ENCODE results near the gene TNFRSF6B. TPM values are rescaled to one million over a fixed set of nuclear protein-coding genes. Genes with fewer than 3 reads are reported as not detected.
A peak's percentile ranks its signal among the peaks of the same experiment; 100 is the strongest.
"Not testable (repeated sequence)": the region's sequence is repeated elsewhere in the genome, so short reads cannot be mapped to it uniquely, and the experiment has no call there.

Gene TNFRSF6B
- total RNA-seq: 1 to 10 TPM in 3 of 4 donors, not detected in 1; 1.3 to 2.2 (median 1.6) TPM
- polyA plus RNA-seq: 10 to 100 TPM in 1 of 3 donors, 1 to 10 TPM in 1, under 1 TPM in 1; 0.56 to 16.1 (median 6.1) TPM
- long read RNA-seq, donor 1, partial matches to known transcripts: 0 of 2 reads
- long read RNA-seq, donor 1, other reads (novel, unspliced or antisense): 0 of 2 reads
- long read RNA-seq, donor 2, transcript TNFRSF6B-201 (3 exons, 1,141 nt): major isoform, 12 of 13 reads
- long read RNA-seq, donor 2, partial matches to known transcripts: 0 of 13 reads
- long read RNA-seq, donor 2, other reads (novel, unspliced or antisense): 1 of 13 reads

GRCh38 chr20:63696628-63697356, at the start of gene TNFRSF6B:
Gene TNFRSF6B, plus strand, starts transcription at chr20:63696652. Its CDS starts 116 bp downstream, at chr20:63696768.
- ATAC-seq (peak in 3 of 4 donors; percentile 1 to 15 (median 1)), DNase-seq (peak in 1 of 2 donors; percentile 59)
- 11 to 34% (median 21%) methylated on average over 47 to 52 of the region's 52 CpGs for WGBS, 3 donors
- Histone ChIP-seq H3K4me3 (peak within 1 kb of the TSS; percentile 18), H3K36me3 (ENCODE audit: insufficient read depth in 1 of 2, low read depth in 1 of 2) (peaks cover 7 to 27% of the 10 kb centered on the region in 2 donors), H3K27me3 (ENCODE audit: insufficient read depth in 3 of 3, low read length in 2 of 3) (no peaks in the 10 kb centered on the region), H3K4me1 (peaks cover 36% of the 10 kb centered on the region), H3K9me3 (no peaks in the 10 kb centered on the region), H3K27ac (no peak within 1 kb of the TSS)
- TF ChIP-seq CTCF (IDR thresholded peaks at IDR 0.05): no peak
- intact Hi-C loops (cut with DNase I): no loop called here

GRCh38 chr20:63648190-63648589, 48.3 kb upstream of the TNFRSF6B start:
- Histone ChIP-seq H3K27me3 (ENCODE audit: insufficient read depth in 3 of 3, low read length in 2 of 3) (peaks cover 0 to 29% (median 16%) of the 10 kb centered on the region in 3 donors), H3K27ac (no peak overlapping the region), H3K4me1 (peaks cover 9% of the 10 kb centered on the region), H3K4me3 (no peak overlapping the region), H3K9me3 (no peaks in the 10 kb centered on the region), H3K36me3 (ENCODE audit: insufficient read depth in 1 of 2, low read depth in 1 of 2) (no peaks in the 10 kb centered on the region)
- no peak for TF ChIP-seq CTCF (IDR thresholded peaks at IDR 0.05)
- WGBS, 3 donors: 81 to 86% (median 82%) methylated on average over 6 of the region's 6 CpGs
- intact Hi-C loops (cut with DNase I): no loop called here
- ATAC-seq: no peak
- no peak for DNase-seq

- TF ChIP-seq CTCF (IDR thresholded peaks at IDR 0.05): no peak
- peaks cover 0 to 31% (median 19%) of the 10 kb centered on the region in 3 donors for H3K27me3 ChIP-seq (ENCODE audit: insufficient read depth in 3 of 3, low read length in 2 of 3)
Measured at GRCh38 chr20:63648895-63649589, 47.4 kb upstream of the TNFRSF6B start.

GRCh38 chr20:63650486-63650885, 46.0 kb upstream of the TNFRSF6B start:
- DNase-seq; H3K9me3 ChIP-seq; H3K4me3 ChIP-seq; ATAC-seq; H3K36me3 ChIP-seq (ENCODE audit: insufficient read depth in 1 of 2, low read depth in 1 of 2); intact Hi-C loops (cut with DNase I); H3K4me1 ChIP-seq; H3K27ac ChIP-seq: not testable (repeated sequence)
- WGBS, 3 donors: 90 to 94% (median 93%) methylated on average over 10 to 25 of the region's 25 CpGs
- H3K27me3 ChIP-seq (ENCODE audit: insufficient read depth in 3 of 3, low read length in 2 of 3): peaks cover 0 to 31% (median 19%) of the 10 kb centered on the region in 3 donors

More at GRCh38 chr20:63648895-63649589, 47.4 kb upstream of the TNFRSF6B start:
- Histone ChIP-seq H3K4me1 (peaks cover 9% of the 10 kb centered on the region), H3K9me3 (no peaks in the 10 kb centered on the region), H3K4me3 (no peak overlapping the region), H3K36me3 (ENCODE audit: insufficient read depth in 1 of 2, low read depth in 1 of 2) (no peaks in the 10 kb centered on the region), H3K27ac (no peak overlapping the region)
- ATAC-seq (no peak), DNase-seq (no peak)
- intact Hi-C loops (cut with DNase I): no loop called here
- 64 to 79% (median 69%) methylated on average over 11 of the region's 11 CpGs for WGBS, 3 donors

- ATAC-seq: peak in 1 of 4 donors; percentile 8
- intact Hi-C loops (cut with DNase I): no loop called here
- H3K27ac ChIP-seq: no peak overlapping the region
Measured at GRCh38 chr20:63651942-63652191, 44.6 kb upstream of the TNFRSF6B start.

More at GRCh38 chr20:63651942-63652191, 44.6 kb upstream of the TNFRSF6B start:
- peaks cover 9% of the 10 kb centered on the region for H3K4me1 ChIP-seq
- no peaks in the 10 kb centered on the region for H3K9me3 ChIP-seq
- H3K4me3 ChIP-seq: peak overlapping the region; percentile 62
- no peaks in the 10 kb centered on the region for H3K36me3 ChIP-seq (ENCODE audit: insufficient read depth in 1 of 2, low read depth in 1 of 2)
- H3K27me3 ChIP-seq (ENCODE audit: insufficient read depth in 3 of 3, low read length in 2 of 3): peaks cover 0 to 31% (median 19%) of the 10 kb centered on the region in 3 donors
- DNase-seq: no peak
- no peak for TF ChIP-seq CTCF (IDR thresholded peaks at IDR 0.05)
- 19 to 27% (median 19%) methylated on average over 9 to 11 of the region's 11 CpGs for WGBS, 3 donors

Data from psoas muscle (tissue), 8 donors.